ENCODE measurements around the gene NDUFAF8.
"Not testable (repeated sequence)": the region's sequence is repeated elsewhere in the genome, so short reads cannot be mapped to it uniquely, and the experiment has no call there.

The NDUFAF8 gene

DNA sequence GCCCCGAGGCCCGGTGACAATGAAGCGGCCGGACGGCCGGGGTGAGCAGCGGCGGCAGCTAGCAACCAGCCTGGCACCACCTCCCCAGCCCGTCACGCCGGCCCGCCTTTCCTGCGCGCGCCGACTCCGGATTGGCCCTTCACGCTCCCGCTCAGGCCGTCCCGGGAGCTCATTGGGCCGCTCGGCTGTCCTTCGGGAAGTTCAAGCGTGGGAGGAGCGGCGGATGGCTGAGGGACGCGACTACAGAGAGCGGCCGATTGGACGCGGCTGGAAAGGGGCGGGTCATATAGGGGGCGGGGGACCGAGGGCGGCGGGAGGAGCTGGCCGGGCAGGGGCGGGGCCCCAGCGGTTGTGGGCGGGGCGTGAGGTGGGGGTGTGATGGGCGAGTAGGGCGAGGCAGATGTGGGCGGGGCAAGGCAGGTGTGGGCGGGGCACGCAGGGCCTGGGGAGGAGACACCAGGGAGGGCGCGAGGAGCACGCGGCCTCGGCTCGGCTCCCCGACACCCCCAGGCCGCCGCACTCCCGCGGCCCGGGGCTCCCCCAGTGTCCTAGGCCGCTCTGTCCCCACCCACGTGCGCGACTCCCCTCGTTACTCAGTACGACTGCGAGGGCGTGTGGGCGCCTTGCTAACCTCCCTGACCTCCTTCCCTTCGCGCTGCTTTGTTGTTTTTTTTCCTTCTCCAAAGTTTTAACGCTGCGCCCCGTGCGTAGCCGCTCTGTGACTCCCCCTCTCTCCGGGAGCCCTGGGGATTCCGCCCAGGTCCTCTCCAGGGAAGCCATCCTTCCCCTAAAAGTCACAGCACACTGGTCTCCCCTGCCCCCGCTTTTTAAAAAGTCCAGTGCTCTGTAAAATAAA, 16.0 kb upstream of the NDUFAF8 start, which contains the start of gene CEP131:
TSS of gene CEP131 (minus strand) at position 60 of the 856 bp plus-strand sequence. CDS start 2,909 bp downstream, outside the sequence.
- peak; percentile 100 for DNase-seq (ENCODE audit: low read depth)

DNA sequence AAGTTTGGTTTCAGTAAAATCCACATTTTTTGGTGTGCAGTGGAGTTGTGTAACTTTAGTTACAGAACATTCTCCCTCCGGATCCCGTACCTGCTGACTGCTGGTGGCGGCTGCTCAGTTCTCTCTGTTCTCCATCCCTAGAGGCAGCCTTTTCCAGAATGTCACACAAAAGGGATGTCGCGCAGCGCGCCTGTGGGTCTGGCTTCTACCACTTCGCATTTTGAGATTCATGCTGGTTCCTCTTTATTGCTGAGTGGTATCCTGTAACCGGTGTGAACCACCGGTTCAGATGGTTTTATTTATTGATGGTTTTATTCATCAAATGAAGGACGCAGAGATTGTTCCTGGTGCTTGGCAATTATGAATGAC, 15.4 kb upstream of the NDUFAF8 start:
- DNase-seq (ENCODE audit: low read depth): no peak

DNA sequence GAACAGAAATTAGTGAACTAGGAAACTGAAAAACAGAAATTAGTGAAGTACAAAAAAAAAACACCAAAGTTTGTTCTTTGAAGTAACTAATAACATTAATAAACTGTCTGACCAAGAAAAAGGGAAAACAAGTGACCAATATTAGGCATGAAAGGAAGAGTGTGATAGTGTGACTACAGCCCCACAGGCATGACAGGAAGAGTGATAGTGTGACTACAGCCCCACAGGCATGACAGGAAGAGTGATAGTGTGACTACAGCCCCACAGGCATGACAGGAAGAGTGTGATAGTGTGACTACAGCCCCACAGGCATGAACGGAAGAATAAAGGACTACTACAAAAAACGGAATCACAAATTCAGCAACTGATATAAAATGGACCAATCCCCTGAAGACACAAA, 11.5 kb upstream of the NDUFAF8 start:
- not testable (repeated sequence) for DNase-seq (ENCODE audit: low read depth)

DNA sequence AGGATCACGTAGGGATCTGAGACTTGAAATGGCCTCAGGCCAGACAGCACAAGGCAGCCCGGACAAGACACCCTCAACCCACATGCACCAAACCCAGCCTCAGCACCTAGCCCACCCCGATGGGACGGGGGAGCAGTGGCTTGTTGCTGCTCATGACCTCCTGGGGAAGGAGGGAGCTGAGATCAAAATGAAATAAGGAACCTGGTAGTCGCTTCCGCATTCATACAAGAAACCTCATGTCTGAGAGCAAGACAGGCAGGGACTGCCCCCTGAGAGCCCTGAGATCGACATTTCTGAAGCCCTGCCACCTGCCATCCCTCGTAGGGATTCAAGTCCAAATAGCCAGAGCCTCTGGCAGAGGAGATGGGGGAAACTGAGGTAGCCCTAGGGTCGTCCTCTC, 10.7 kb upstream of the NDUFAF8 start:
- no peak for DNase-seq (ENCODE audit: low read depth)

DNA sequence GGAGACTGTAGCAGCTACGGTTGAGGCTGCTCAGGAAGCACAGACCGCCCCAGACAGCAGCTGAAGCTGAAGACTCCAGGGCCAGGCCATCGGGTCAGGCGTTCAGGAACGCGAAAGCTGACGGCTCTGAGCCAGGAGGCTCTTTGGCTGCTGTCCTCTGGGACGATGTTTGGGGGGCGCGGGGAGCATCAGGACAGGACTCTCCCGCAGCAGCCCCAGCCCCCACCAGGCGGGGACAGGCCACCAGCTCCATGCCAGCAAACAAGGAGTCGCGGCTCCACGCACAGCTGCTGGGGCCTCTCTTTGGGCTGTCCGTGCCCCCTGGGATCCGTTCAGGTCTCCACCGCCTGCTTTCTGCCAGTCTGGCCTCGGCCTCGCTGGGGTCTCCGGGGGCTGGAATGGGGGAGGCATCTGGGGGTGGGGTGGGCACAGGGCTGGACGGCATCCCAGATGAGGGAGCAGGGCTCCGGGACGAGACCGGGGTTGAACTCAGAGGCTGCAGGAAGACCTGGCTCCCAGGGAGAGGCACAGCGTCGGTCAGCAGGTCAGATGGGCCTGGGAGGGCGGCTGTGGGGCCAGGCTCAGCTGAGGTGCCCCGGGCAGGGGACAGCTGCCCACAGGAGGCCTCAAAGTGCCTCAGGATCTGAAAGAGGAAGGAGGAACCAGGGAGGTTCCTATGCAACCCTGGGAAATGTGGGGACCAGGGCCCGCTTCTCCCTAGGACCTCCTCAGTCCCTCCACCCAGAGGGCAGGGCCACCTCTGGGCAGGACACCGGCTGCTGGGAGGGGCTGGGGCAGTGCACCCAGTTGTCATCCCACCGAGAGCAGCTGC, 10.1 kb upstream of the NDUFAF8 start:
- no peak for DNase-seq (ENCODE audit: low read depth)

DNA sequence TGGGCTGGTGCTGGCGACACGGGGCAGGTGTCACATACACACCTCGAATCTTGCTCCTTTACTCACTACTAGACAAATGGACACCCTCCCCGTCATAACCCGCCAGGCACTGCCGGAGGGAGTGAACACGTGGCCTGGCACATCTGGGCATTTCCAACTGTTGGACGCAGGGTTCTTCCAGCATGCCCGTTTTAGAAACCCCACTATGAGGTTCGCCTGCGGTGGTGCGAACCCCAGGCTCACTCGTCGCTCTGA, 9.5 kb upstream of the NDUFAF8 start:
- DNase-seq (ENCODE audit: low read depth): no peak

DNA sequence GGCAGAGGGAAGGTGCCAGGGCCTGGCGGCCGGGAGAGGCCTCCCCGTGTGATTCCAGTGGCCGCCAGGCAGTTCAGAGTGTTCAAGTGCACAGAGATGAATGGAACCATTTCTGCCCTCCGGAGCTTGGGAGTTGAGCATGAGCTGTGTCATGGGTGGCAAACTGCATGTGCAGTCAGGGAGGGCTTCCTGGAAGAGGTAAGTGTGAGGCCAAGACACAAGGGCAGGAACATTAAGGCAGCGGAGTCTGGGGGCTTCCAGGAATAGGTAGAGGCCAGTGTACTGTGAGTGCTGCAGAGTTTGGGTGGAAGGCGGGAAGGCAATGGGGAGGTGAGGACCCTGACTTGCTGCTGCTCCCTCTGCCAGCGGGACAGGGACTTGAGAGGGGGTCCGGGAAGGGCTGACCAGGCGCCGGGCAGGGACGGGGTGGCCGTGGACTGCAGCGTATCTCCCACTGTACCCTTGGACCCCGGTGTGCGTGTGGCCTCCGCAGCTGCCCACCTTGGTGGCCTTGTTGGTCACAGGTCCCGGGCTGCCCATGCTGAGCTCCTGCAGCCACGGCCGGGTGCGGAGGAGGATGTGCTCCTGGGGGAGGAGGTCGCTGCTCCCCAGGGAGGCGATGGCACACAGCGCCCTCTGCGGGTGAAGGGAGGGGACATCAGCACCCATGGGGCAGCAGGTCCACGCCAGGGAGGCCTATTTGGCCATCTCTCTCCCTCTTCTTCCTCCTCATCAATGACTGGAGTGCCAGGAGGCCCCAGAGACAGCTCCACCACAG, 8.9 kb upstream of the NDUFAF8 start:
- DNase-seq (ENCODE audit: low read depth): no peak

DNA sequence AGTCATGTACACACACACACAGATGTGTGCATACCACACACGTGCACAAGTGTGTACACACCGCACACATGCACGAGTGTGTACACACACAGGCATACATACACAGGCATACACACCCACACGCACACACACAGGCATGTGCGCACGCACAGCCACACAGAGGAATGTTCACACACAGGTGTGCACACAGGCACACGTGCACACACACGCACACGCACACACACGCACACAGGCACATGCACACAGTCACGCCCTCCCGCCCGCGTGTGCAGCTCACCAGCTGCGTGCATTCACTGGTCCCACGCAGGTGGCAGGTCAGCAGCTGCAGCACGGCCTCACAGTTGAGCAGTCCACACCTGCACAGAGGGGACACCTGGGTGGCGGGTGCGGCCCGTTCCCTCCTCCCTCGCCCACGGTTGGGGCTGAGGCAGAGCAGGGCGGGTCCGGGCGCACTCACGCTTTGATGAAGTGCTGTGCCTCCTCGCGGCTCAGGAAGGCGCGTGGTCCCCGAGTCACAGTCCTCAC, 7.9 kb upstream of the NDUFAF8 start:
- no peak for DNase-seq (ENCODE audit: low read depth)

DNA sequence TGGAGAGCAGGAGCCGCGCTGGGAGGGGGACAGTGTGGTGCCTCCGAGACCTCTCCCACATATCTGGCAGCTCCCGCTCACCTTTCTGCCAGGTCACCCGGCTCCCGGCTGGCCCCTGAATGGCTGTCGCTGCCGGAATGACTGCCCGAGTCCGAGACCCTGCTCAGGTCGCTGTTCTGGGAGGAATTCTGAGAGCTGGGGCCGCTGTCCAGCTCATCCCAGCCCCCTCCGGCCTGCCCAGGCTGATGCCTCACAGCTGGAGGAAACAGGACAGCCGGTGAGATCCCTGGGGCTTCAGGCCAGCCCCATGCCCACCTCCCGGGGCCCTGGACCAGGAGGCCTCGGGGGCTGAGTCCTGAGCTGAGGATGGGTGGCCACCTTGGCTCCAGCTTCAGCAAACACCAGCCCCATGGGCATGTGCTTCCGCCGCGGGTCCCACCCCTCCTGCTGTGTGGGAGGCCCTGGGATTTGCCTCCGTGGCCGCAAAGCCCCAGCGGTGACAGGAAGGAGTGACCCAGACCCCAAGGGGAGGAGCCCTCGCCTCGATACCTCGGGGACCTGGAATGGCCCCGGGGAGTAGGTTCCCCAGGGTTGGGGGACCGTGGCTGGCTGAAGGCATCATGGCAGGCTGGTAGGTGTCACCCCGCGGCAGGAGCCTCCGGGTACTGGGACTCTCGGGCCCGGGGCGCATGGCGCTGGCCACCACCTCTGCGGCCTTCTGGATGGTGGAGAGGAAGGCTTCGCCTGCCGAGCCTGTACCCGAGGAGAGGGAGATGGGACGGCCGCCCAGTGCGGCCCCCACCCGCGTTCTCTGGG, 7.1 kb upstream of the NDUFAF8 start:
- DNase-seq (ENCODE audit: low read depth): no peak

DNA sequence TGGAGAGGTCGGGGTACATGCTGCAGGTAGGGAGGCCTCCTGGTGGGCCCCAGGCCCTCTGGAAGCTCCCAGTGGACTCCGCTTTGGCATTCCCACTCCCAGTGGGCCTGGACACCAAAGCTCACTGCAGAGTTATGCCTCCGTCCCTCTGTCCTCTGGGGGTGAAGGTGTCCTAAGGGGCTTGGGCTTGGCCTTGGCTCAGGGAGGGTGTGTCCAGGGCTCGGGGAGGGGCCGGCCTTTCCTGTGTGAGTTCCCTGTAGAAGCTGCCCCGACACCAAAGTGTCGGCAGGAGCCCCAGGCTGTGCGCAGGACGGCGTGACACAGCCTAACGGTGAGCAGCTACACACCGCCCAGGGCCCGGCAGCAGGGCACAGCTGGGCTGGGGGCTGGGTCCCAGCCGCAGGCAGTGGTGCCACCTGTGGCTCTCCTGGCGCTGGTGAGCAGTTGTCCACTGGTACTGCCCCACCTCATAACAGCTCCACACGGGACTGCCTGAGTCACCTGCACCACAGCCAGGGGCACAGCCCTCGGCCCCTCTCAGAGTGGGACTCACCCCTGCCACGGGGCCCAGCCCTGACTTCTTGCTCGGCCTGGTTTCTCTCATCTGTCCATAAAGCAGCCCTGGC, 6.4 kb upstream of the NDUFAF8 start:
- DNase-seq (ENCODE audit: low read depth): no peak

DNA sequence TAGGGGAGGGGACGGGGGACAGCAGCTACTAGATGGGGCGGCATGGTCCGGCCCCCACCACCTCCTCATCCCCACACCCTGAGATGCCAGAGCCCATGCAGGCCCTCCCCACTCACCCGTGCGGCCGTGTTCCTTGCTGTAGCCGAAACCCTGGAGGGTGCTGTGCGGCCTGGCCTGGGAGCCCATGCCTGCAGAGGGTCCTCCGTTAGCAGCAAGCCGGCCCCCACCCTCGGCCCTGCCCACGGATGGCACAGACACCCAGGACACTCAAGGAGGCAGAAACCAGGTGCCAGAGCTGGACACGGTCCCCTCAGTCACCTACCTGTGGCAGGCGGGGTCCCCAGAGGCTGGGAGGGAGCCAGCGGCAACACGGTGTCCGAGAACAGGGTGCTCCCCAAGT, 5.8 kb upstream of the NDUFAF8 start:
- no peak for DNase-seq (ENCODE audit: low read depth)

DNA sequence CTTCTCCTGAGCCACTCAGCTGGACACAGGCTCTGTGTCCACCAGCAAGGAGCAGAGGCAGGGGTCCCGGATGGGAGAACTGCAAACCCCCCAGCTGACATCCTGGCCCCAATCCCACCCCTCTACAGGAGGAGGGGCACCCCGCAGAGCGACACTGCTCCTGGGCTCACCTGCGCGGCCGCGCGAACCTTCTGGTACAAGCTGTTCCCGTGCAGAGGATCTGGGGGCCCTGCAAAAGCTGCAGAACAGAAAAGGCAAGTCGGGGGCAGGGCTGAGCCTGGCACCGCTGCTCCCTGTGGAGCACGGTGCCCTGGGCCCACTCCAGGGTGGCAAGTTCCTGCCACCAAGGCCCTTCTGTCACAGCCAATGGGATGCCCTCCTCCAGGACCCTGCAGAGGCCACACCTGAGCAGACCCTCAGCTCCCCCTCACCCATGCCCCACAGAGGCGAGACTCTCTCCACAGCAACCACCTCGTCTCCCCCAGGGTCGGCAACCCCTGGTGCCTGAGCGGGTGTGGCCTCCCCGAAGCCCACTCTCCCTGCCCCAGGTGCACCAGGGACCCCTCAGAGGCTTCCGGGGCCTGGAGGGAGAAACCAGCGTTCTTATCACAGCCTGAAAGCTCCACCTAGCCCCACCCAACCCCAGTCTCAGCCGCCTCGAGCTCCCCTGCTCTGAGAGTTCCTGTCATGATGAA, 5.2 kb upstream of the NDUFAF8 start:
- DNase-seq (ENCODE audit: low read depth): no peak

DNA sequence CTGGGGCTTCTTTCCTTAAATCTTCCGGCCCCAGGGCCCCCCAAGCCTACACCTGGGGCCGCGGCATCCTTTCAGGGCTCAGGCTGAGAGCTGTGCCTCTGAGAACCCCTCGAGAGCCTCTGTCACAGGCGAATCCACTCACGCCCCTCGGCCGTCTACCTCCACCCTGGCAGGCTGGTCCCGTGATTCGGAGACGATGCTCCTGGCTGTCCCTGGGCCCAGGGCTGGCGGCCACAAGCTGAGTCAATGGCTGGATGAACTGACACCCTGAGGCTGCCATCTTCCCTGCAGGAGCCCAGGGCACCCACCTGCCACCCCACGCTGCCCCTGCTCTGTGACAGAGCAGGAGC, 4.6 kb upstream of the NDUFAF8 start:
- DNase-seq (ENCODE audit: low read depth): no peak

DNA sequence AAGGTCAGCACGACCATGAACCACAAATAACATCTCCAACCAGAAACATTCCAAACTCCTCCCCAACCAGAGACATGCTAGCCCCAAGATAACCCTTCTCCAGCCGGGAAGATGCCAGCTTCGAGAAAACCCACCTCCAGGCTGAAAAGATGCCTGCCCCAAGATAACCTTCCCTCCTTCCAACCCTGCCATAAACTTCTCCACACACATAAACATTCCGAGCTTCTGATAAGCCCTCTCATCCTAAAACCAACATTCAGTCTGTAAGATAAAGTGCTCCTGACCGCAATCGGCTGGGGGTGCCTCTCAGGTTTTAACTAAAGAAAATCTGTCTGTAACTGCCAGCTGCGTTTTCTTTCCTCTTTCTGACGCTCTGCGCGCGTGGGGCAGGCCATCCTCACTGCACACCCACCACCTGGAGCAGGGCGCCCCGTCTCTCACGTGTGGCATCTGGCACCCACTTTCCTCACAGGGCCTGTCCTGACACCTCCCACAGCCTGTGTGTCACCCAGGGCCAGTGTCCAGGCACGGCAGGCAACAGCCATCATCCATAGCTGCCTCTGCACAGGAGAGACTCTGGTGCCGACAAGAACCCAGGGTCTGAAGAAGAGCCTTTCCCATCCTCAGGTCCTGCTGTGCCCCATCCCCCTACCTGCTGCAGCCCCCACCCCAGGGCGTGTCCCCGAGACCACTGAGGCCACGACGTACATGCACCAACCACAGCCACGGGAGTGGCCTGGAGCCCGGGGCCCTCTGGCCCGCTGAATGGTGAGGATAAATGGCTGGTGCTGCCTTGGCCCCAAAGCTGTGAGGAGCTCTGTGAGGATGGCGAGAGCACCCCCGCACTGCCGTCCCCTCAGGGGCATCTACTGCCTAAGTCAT, 3.9 kb upstream of the NDUFAF8 start:
- no peak for DNase-seq (ENCODE audit: low read depth)

DNA sequence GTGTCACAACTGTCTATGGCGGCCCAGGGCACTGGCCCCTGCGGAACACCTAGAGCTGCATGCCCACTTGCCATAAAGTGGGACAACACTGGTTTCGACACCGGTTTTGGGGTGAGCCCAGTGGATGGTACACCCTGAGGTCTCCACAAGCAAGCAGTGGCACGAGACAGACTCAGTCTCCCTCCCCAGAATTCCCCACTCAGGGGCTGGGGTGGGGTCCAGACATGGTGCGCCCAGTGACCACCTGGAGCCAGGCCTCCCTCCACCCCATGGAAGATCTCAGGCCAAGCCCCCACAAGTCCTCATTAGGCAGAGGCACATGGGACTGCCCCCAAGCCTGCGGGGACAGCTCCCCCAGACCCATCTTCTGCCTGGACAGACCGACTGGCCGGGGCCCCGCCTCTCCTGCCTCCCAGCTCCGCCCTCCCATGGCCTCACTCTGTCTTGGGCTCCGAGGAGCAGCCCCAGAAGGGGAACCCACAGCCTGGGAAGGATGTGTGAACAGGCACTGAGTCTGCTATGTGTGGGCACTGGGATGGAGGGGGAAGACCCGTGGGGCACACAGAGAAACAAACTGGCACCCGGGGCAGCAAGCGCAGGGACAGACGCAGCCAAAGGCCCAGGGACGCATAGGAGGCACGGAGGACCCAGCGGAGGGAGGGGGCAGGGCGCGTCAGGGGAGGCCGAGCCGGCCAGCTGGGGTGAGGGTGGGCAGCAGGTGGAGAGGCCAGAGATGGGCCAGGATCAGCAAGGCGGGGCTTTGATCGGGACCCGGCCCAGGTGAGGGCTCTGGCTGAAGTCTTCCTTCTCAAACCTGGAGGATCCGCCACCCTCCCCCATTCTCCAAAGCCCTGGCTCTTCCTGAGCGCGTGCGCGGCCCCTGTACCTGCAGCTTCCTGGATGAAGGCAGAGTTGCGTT, 3.0 kb upstream of the NDUFAF8 start:
- no peak for DNase-seq (ENCODE audit: low read depth)

DNA sequence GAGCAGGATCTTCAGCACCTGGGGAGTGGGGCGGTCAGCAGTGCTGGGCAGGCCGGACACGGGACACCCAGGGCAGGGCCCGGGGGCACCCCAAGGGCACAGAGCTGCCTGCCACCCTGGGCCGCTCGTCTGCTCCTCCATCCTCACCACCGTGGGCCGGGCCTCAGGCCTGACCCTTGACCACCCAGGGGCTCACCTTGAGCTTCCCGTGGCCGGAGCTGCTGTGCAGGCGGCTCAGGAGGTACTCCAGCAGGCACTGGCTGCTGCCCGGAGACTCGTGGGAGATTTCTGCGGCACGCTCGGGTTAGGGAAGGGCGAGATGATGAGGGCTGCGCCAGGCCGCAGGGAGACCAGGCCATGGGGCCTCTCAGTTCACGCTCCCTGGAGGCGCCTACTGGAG, 2.3 kb upstream of the NDUFAF8 start:
- no peak for DNase-seq (ENCODE audit: low read depth)

DNA sequence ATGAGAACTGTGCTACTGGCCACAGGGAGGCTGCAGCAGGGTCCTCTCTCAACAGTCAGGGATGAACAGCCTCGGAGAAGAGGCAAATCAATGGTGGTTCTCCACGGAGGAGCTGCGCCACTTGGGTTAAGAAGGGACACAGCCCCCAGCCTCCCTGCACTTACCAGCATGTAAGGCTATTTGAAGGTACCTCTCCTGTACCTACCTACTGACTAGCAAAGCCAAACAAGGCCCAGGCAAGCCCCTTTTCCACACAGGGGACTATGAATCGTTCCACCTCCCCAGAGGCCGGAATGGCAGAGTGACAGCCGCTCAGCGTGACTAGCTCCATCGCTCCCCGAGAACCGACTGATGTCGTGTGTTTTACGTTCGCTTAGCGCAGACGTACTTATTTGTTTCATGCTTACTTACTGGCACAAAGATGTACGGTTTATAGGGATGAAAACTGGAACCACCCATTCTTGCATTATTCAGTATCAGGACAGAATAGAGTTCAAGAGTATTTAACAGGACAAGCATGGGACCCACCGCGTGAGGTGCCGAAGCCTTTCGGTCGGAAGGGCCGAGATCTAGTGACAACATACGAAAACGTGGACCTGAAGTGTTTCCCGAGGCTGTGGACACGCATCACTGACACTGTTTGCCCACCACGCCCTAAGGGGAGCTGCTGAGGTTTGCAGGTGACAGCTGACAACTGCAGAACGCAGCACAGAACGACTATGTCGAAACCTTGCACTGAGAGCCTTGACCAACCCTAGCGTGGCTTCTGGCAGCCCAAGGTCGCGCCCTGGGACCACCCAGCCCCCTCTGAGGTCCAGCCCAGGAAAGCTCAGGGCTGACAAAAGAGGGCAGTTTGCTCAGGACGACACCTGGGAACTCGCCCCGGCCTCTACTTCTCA, 1.3 kb upstream of the NDUFAF8 start:
- no peak for DNase-seq (ENCODE audit: low read depth)

DNA sequence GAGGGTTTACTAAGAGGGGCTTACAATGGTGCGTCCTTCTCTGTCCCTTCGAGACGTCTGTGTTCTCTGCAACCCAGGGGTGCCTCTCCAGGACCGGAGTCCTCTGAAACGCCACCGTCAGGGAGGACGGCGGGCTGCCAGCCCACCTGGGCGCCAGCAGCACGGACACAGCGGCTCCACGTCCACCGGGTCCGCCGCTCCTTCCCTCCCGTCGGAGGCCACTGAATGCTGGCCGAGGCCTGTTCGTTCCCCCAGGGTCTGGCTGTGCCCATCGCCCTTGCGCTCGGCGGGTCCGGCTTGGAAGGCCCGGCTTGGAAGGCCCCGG, 666 bp upstream of the NDUFAF8 start:
- no peak for DNase-seq (ENCODE audit: low read depth)
